CMK (cell line): ENCODE data around the gene SCN9A.
"Not testable (repeated sequence)": the region's sequence is repeated elsewhere in the genome, so short reads cannot be mapped to it uniquely, and the experiment has no call there.

Experiments
- DNase-seq: peaks from one replicate; pipeline ENCODE4 v3.0.0-alpha.2; 2010; ENCODE audit warnings: low read depth

The SCN9A gene

DNA sequence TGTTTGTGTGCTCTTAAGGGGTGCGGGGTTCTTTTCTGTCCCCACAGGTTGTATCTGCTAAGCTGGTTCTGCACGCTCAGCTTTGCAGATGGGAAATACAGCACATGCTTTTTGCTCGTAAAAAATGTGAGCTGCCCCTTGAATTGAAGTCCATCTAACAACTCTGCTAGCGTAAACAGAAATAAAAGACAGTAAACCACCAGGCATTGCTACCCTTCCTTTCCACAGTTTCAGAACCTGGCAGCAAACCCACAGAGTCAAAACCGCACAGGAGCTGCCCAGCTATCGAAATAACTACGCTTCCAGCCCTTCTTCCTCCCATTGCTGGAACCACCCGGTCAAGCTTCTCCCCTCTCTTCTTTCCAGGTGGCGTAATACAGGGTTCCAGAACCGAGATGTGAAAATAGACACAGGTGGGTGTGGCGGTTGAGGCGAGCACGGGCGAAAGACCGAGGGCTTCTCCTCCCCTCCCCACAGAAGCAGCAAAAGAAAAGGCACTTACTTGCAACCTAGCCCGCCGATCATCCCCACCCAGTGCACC is 479 bp downstream of the SCN9A start:
- DNase-seq: no peak

DNA sequence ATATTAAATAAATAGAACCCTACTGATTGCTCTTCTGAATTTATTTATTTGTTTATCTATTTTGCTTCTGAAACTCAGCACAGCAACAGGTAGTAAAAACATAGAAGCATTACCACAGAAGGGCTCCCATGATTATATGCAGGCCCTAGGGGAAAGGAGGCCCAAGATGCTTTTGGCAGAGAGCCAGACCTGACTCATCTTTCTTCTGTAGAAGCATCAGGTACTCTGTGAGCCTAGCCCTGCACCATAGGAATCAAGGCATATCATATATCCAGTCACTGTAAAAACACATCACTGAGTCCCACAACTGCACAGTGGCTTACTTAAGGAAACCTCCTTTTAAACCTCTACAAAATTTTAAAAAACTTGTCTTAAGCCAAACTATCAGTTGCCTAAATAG is 1.8 kb downstream of the SCN9A start:
- DNase-seq: no peak

DNA sequence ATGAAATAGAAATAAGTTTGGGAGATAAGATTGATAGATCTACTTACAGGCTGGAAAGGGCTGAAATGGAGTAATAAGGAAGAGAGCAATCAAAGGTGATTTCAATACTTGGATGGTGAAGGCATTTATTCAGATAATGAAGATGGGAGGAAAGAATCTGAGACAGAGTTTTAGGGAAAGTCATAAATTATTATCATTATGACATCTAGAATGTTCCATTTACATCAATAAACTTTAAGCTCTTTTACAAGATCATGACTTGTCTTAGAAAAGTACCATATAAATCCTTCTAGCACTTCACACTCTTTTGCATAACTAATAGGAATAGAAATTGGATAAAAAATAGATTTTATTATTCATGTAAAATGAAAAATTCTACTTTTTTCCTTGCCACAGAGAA is 2.2 kb downstream of the SCN9A start:
- DNase-seq: no peak

DNA sequence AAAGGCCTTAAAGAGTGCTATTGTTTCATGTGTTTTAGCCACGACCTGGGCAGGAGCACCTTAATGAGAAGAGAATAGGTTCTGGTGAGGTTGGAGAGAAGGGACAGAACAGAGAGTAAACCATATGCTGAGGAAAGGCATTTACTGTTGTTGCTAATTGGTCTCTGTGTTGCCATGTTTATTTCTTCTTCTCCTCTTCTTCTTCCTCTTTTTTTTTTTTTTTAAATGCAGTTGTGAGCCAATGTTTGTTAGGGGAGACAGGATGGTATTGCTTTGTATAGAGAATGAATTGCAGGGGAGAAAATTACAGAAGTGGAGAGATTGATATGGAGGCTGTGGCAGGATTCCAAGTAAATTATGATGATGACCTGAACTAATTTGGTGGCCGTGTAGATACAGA is 2.6 kb downstream of the SCN9A start:
- no peak for DNase-seq

DNA sequence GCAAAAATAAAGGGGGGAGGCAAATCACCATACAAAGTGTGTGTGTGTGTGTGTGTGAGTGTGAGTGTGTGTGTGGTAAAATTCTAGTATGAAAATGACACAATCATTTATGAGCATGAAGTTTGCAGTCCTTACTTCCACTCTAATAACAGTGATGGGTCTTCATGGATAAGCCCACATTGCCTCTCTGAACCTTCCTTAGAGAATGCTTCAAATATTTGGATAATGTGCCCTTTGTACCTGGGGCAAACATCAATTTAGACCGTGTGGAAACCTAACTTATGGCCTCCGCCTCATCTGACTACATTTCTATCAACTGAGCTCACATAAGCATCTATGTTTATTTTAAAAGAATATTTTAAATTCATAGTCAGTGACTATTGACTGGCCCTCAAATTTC is 3.7 kb downstream of the SCN9A start:
- DNase-seq: no peak

DNA sequence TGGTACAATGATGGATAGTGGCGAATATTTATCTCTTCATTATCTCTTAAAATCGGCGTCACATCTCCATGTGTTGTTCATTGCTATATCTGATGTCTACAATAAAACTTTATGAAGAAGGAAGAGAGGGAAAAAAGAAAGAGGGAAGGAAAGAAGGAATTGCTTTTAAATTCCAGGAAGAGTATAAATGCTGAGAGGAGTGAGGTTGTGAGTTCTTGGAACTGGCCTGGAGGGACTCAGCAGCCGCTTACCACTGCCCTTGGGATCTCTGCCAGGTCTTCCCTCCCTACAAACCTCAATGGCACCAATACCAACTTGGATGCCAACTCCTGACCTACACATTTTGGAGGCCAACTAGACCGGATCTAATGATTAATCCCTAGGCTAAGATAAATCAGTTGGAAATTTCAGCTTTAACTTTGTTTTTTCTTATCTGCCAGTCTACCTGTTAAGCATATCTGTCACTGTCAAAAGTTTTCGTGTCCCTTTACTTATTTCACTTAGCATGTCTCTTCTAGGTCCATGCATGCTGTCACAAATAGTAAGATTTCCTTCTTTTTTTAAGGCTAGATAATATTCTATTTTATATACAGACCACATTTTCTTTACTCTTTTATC is 9.8 kb downstream of the SCN9A start:
- DNase-seq: no peak

DNA sequence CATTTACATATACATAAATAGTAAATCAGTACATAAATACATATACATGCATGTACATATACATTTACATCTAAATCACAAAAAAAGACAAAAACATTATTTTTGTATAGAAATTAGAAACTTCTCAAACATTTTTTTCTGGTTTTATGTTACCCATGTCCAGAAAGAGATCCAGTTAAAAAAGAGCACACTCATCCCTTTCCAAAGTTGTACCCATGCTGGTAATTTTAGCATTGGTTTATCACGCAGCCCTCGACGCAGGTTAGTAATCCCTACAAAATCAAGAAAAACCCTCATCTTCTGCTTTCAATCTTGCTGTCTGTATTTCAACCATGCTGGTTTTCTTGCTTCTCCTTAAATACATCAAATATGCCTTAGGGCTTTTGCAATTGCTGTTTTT is 10.5 kb downstream of the SCN9A start:
- no peak for DNase-seq

DNA sequence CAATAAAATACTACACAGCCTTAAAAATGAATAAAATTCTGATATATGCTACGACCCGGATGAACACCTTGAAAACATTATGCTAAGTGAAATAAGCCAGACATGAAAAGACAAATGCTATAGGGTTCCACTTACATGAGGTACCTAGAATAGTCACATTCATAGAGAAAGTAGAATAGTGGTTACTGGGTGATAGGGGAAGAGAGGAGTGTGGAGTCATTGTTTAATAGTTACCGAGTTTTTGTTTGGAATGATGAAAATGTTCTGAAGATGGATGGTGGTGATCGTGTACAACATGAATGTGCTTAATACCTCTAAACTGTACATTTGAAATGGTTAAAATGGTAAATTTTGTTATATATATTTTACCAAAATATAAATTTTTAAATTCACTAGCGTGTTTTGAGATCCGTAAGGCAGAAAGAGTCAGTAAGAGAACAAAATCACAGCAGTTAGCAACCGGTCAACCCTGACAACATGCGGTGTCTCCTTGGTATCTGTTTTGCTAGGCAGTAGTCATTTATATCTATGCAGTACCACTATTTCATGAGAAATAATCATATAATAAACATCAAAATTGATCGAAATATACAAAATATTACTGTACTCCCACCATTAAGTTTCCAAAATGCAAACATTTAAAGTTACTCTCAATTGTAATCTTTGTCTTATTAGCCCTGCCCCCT is 11.1 kb downstream of the SCN9A start:
- no peak for DNase-seq

DNA sequence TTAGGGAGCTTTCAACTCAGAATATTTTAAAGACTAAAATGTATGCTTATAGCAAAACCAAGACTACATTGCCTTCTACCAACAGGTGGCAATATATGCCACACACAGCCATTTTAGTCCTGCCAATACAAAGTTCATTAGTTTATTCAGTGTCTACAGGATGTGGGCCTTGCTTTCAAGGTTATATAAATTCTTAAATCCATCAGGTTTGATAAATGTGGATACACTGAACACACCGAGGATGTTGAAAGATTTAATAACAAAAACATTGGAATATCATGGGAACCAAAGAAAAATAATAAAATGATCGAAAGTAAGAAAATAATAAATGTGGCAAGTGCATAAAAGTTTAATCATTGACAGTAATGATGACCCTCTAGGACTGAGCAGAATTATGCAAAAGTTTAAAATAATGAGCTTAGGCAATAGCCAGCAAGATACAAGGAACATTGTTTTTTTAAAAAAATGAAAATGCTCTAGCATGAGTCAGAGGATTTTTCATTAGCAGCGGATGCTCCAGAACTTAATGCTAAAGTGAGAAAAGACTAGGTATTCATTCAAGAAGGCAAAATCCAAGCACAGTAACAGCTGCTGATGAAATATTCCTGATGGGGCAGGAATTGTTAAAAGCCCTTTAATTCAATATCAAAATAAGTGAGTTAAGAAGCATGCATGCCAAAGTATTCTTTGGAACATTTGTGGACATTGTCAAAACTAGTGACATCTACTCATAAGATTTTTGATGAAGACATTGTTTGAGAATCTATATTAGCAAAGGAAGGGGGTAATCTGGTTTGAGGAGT is 14.2 kb downstream of the SCN9A start:
- DNase-seq: no peak

DNA sequence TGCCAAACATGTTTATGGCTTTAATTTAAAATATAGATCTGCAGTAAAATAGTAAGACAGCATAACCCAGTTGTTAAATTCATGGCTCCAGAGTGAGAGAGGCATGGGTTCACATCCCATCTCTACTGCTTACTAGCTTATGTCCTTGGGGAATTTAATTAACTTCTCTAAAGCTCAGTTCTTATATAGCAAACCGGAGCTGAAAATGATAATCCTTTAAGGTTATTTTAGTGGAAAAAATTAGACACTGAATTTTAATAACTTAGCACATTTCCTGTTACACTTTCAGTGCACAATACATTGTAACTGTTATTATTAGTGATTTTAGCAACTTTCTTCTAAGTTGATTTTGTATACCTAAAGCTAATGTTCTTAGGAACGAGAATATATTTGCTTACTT is 14.8 kb downstream of the SCN9A start:
- no peak for DNase-seq

DNA sequence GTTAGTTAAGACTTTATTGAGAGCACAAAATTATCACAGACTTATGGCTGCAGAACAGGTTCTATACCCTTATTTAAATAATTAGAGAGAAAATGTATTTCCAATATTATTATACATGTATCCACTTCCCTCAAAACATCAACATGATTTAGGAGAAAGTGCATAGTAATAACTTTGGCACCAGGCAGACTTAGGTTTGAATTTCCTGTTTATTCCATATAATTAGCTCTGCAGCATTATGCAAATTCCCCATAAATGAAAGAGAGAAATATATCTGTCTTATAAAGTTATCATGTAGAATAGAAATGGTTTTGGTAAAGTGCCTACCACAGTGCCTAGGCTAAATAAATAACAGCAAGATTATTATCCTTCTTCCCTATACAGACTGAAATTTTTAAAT is 15.3 kb downstream of the SCN9A start:
- no peak for DNase-seq

DNA sequence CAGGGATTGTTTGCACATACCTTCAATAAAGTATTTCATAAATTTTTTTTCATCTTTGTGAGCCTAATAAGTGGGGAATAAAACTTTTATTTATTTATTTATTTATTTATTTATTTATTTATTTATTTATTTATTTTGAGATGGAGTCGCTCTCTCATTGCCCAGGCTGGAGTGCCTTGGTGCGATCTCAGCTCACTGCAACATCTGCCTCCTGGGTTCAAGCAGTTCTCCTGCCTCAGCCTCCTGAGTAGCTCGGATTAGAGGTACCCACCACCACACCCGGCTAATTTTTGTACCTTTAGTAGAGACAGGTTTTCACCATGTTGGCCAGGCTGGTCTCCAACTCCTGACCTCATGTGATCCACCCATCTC is 17.8 kb downstream of the SCN9A start:
- not testable (repeated sequence) for DNase-seq

DNA sequence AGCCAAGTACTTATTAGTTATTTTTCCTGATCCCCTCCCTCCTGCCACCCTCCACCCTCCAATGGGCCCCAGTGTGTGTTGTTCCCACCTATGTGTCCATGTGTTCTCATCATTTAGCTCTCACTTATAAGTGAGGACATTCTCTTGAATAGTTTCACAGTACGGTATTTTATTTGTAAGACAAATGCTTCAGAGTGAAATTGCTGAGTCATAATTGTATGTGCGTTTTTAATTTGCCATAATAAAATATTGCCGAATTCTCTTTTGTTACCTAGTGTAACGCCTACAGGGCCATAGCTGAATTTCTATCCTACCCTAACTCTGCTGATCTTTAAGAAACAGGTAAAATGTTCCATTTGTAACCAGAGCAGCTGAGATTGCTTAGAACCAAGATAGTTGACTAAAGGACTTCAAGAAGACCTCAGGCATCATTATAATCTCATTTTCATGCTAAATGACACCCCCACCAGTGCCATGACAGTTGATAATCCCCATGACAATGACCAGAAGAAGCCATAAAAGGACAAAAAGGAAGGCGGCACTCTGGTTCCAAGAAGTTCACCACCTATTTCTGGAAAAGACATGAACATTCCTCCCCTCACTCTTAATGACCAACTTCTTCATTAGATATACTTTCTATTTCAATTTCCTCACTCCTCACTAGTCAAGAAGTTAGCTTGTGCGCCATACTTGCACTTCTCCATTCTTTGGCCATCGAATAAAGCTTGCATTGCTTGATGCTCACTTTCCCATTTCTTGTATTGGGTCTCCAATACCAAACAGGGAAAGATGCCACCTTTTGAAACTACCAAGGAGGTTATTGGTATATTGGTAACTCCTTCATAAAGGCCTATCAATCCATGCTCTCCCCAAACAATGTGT is 18.4 kb downstream of the SCN9A start:
- DNase-seq: no peak

DNA sequence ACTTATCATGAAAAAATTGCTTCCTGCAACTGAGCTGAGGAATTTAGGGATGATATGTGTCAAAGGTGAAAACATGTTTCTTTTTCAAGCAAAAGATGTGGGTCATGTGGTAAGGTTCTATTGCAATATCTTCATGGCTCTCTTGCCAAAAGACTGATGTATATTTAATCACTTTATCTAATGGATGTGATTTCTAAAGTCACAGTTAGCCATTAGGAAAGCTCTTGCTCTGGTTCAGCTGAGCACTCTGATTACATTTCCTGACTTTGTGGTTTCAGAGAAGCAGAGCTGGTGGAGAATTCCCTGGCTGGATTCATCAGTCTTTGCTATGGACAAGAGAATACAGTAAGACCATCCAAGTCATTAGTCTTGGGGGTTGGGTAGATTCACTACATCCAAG is 24.4 kb downstream of the SCN9A start:
- DNase-seq: no peak

DNA sequence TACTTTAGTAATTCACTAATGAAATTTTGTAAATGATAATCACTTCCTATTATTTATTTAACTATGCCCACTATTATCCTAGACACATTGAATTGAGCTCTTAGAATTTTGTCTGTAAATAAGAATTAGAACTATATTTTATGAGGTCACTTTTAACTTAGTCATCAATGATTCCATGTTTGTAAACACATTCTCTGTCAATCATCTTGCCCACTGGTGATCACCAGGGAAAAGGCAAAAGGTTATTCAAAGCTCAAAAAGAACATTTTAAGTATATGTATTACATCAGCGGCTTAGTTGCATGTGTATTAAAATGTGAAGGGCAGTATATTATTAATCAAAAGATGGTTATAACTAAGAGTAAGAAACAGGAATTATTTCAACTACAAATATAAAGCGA is 25.2 kb downstream of the SCN9A start:
- no peak for DNase-seq

DNA sequence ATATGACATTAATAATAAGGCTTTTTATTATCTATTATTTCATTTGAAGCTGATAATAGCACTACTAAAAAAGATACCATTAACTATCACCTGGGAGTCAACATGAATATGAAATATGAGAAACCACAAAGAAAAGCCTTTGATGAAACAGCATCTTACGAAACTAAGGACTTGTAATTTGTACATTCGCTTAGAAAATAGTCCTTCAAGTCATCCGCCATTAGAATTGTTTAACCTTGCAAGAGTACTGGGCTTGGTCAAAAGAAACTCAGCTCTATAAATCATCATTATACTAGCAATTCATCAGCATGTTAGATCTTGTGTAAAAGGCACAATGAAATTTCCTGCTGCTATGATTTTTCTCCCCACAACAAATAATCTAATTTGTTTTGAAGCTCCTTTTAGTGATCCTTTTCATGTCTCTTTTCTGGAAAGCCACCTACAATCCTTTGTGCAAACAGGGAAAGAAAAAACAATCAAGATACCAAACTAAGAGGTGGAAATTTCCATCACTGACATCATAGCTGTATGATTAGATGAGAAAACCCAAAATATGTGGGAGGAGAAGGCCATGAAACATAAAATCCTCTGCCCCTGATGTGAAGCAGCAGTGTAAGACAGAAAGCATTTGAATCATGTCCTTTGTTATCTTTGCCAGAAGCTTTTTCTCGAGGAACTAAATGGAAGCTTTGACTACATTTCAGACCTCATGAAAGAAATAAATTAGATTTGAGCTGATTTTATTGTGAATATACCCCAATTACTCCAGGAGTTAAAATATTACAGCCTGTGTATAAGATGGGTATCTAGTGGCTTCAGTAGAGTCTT is 31.2 kb downstream of the SCN9A start:
- no peak for DNase-seq

DNA sequence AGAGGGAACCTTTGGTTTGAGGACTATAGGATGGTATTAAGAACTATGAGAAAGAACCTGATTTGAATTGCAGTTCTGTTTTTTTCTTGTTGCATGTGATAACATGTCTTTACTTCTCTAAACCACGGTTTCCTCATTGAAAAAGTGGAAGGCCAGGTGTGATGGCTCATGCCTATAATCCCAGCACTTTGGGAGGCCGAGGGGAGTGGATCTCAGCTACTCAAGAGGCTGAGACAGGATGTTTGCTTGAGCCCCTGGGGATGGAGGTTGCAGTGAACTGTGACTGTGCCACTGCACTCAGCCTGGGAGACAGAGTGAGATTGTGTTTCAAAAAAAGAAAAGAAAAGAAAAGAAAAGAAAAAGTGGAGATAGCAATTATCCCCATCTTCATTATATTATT is 32.3 kb downstream of the SCN9A start:
- no peak for DNase-seq

DNA sequence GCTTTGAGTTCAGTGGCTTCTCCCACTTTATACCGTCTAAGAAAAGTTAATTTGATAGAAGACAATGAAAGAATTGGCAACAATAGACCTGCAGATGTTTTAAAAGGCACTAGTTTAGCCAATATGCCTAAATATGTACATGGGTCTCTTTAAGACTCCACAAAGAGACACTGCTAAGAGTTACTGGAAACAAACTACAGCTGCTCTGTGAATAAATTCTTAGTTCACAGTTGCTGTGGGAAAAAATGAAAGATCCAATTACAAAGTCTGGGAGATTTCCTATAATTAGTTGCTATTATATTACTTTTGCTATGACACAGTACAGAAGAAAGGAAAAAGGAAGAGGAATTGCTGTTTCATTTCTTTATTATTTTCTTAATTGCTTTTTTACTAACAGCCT is 34.3 kb downstream of the SCN9A start:
- no peak for DNase-seq

DNA sequence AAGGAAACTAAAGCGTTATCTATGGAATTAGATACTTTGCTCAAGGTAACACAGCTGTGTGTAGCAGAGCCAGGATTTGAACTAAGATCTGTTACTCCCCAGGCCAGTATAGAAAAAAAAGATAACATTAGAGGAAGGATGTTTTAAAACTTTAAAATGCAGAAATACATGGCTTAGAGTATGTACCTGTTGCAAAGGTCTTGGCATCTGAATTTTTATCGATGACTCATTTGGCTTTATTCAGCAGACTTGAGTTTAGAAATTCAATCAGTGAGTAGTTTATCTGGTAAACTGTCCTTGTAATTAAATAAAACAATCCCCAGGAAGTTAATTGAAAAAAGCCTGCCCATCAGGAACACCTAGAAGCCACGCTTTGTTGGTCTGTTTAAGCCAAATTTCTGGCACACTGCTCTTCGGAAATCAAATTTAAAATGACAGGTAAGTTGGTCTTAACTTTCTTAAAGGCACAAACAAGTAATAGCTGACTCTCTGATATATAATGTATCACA is 36.9 kb downstream of the SCN9A start:
- DNase-seq: no peak

DNA sequence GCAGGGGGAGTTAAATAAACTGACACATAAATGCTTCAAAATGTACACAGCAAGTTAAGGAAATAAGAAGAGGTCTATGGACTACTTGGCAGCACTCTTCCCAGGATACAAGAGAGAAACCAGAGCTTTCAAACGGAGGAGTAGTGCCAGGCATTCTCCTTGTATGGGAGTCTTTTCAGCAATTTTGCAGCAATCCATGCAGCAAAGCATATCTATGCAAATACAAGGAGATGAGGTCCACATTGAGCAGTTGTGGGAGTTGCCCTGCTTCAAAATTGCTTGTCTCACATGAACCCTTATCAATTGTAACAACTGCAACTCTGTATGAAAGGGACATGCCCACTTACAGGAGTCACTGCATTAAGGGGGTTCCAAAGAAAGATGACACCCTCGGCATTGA is 37.8 kb downstream of the SCN9A start:
- DNase-seq: no peak

DNA sequence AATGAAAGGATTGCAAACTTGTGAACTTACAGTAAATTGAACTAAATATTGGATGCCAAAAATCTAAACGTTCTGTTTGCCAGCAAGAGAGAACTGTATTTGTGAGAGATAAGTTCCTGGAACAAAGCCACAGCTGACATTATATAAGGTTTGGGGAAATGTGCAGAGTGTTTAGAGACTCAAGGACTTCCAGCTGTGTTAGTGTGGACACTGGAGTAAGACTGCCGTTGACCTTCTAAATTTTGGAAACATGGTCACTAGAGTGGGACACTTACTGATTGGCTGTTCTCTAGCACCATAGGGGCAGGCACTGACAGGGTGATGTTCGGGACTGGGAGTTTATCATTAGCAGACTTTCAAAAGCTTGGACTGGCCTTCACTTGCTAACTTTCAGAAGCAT is 40.5 kb downstream of the SCN9A start:
- DNase-seq: no peak
